Measurements from ENCODE around the gene MYO16.

Gene MYO16

GRCh38 chr13:108629181-108629752, at the start of gene MYO16:
MYO16 (plus strand) TSS chr13:108629611; CDS start chr13:108629845, 234 bp downstream.
- TF ChIP-seq, protein P1, sequence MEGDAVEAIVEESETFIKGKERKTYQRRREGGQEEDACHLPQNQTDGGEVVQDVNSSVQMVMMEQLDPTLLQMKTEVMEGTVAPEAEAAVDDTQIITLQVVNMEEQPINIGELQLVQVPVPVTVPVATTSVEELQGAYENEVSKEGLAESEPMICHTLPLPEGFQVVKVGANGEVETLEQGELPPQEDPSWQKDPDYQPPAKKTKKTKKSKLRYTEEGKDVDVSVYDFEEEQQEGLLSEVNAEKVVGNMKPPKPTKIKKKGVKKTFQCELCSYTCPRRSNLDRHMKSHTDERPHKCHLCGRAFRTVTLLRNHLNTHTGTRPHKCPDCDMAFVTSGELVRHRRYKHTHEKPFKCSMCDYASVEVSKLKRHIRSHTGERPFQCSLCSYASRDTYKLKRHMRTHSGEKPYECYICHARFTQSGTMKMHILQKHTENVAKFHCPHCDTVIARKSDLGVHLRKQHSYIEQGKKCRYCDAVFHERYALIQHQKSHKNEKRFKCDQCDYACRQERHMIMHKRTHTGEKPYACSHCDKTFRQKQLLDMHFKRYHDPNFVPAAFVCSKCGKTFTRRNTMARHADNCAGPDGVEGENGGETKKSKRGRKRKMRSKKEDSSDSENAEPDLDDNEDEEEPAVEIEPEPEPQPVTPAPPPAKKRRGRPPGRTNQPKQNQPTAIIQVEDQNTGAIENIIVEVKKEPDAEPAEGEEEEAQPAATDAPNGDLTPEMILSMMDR (conservative IDR thresholded peaks at IDR 0.05; ENCODE audit: low read depth, low read length) = no peak
- H3K4me3 ChIP-seq (ENCODE audit: low read depth, low read length) = no peak within 1 kb of the TSS
- no peak for DNase-seq (ENCODE audit: low read depth)

DNA sequence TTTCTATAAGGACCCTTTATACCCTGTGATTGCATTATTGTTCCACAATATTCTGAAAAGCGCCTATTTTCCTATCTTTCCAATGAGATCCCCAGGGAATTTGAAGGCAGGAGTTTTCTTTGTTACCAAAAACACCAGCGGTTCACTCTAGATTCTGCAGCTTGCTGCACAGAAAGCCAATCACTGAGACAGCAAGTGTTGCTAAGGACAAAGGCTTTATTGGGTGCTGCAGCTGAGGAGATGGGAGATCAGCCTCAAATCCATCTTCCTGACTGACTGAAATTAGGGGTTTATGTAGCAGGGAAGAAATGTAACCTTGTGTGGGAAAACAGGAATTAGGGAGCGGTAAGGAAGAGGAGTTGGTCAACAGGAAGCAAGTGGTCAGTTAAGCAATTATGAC, 42.6 kb upstream of the MYO16 start:
- TF ChIP-seq, protein P1 (conservative IDR thresholded peaks at IDR 0.05; ENCODE audit: low read depth, low read length) = no peak
- no peak for DNase-seq (ENCODE audit: low read depth)
- no peak overlapping the region for H3K4me3 ChIP-seq (ENCODE audit: low read depth, low read length)

GRCh38 chr13:108588516-108588915, 40.9 kb upstream of the MYO16 start:
- DNase-seq (ENCODE audit: low read depth) = no peak
- TF ChIP-seq, protein P1 (conservative IDR thresholded peaks at IDR 0.05; ENCODE audit: low read depth, low read length) = no peak
- H3K4me3 ChIP-seq (ENCODE audit: low read depth, low read length) = no peak overlapping the region

DNA sequence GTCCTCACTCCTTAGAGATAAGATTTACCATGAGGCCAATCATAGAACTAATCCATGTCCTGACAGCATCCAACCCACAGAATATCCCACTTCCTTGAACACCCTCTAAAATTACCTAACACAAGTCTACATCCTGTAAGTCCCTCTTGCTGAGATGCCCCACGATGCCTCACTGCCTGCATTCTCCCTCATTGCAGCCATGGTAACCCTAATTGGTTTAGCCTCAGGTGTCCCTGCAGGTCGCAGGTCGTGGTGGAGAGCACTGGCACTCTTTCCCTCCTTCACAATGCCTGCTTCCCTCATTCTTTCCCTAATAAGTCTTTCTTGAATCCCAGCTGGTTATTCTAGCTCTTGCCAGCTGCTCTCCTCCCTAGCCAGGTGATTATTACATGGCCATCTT, 35.3 kb upstream of the MYO16 start:
- no peak overlapping the region for H3K4me3 ChIP-seq (ENCODE audit: low read depth, low read length)
- no peak for DNase-seq (ENCODE audit: low read depth)
- TF ChIP-seq, protein P1 (conservative IDR thresholded peaks at IDR 0.05; ENCODE audit: low read depth, low read length) = no peak

GRCh38 chr13:108595436-108596274, 33.8 kb upstream of the MYO16 start:
- peak; percentile 12 for DNase-seq (ENCODE audit: low read depth)
- TF ChIP-seq, protein P1 (conservative IDR thresholded peaks at IDR 0.05; ENCODE audit: low read depth, low read length) = no peak

GRCh38 chr13:108597943-108598342, 31.5 kb upstream of the MYO16 start:
- no peak overlapping the region for H3K4me3 ChIP-seq (ENCODE audit: low read depth, low read length)
- TF ChIP-seq, protein P1 (conservative IDR thresholded peaks at IDR 0.05; ENCODE audit: low read depth, low read length) = no peak
- DNase-seq (ENCODE audit: low read depth) = peak; percentile 5

More at GRCh38 chr13:108595436-108596274, 33.8 kb upstream of the MYO16 start:
- no peak overlapping the region for H3K4me3 ChIP-seq (ENCODE audit: low read depth, low read length)
